NCI-H2171 treated with DMSO at 0.1 percent for 48 hours (cell line): ENCODE measurements around the gene YJEFN3.

Experiments used
- DNase-seq: peaks from one replicate; lab custom pipeline; 2025; lab: John Stamatoyannopoulos, UW

The YJEFN3 gene

DNA sequence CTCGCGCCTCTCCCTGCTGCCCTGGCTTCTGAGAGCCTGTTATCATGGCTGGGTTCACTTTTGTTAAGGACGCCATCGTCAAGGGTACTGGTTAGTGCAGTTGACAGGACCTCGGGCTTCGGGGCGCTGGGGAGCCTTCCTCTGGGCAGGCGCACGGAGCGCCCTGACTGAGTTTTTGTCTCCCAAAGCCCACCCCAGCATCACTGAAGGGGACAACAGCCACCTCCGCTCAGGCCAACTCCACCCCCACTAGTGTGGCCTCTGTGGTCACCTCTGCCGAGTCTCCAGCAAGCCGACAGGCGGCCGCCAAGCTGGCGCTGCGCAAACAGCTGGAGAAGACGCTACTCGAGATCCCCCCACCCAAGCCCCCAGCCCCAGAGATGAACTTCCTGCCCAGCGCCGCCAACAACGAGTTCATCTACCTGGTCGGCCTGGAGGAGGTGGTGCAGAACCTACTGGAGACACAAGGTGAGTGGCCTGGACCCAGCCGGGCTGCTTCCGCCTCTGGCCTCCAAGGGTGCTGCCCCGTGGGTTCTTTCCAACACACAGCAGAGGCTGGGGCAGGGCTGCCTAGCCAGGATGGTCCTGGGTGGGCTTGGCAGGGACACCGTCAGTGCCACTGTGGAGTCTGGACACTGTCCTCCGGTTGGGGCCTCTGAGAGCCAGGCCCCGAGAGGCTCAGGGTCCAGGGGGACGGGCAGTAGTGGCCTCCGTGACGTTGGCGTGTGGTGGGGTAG is 30.3 kb upstream of the YJEFN3 start:
- DNase-seq: no peak

DNA sequence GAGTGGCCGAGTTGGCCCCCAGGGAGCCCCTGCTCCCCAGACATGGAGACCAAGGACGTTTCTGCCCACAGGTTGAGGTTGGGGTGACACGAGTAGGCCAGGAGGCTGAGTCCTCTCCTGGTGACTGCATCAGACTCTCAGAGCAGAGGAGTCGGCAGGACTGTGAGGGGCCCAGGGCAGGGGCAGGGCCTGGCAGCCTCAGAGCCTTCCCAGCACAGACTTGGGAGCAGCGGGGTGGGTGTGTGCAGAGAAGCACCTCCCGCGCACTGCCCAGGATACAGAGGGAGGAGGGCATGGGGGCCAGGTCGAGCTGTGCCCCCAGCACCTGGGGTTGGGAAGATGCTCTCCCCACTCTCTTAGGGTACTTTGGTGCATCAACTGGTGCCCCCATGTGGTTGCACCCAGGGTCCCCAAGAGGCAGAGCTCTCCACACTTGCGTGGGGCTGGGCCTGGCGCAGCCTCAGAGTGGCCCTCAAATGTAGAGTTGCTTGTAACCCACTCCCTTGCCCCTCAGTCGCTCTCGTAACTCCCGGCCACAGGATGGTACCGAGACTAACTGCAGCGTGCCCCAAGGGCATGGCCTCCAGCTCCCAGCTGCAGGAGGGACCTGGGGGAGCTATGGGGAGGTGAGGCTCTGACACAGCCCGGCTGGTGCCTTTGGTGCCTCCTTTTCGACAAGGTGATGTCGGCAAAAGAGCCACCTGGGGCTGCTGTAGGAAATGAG is 29.3 kb upstream of the YJEFN3 start:
- no peak for DNase-seq

DNA sequence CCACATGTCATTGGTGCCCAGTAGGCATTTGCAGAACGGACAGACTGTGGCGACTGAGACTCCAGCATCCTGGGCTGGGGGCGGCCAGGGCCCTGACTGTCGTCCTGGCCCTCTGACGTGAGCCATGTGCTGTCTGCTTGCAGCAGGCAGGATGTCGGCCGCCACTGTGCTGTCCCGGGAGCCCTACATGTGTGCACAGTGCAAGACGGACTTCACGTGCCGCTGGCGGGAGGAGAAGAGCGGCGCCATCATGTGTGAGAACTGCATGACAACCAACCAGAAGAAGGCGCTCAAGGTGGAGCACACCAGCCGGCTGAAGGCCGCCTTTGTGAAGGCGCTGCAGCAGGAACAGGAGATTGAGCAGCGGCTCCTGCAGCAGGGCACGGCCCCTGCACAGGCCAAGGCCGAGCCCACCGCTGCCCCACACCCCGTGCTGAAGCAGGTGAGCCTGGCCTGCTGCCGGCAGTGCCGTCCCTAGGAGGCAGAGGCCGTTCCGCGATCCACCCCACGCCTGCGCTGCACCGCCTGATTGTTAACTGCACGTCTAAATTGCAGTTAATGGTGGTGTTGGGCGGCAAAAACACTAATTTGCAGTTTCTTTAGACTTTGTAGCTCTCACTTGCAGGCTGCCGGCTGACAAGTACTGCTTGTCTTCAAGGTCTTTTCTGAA is 27.6 kb upstream of the YJEFN3 start:
- no peak for DNase-seq

DNA sequence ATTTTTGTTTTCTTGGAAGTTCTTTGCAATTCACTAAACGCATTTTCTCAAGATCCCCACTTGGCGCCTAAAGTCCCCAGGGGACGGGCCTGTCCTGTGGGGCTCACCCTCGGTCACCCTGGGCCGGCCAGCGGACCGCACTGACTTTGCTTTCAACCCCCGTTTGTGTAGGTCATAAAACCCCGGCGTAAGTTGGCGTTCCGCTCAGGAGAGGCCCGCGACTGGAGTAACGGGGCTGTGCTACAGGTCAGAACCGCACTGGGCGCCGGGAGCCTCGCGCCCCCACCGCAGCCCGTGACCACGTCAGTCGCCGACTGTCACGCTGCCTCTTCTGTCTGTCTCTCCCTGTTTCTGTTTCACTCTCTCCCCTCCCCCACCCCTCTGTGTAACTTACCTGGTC is 26.9 kb upstream of the YJEFN3 start:
- DNase-seq: no peak

DNA sequence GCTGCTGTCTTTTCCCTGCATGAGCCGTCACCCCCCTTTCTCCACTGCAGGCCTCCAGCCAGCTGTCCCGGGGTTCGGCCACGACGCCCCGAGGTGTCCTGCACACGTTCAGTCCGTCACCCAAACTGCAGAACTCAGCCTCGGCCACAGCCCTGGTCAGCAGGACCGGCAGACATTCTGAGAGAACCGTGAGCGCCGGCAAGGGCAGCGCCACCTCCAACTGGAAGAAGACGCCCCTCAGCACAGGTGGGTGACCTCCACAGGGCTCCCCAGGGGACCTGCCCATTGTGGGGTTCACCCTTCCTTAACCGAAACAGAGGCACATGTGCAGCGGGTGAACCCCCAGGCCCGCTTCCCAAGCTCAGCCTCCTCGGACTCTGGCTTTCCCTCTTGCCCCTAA is 26.4 kb upstream of the YJEFN3 start:
- DNase-seq: no peak

DNA sequence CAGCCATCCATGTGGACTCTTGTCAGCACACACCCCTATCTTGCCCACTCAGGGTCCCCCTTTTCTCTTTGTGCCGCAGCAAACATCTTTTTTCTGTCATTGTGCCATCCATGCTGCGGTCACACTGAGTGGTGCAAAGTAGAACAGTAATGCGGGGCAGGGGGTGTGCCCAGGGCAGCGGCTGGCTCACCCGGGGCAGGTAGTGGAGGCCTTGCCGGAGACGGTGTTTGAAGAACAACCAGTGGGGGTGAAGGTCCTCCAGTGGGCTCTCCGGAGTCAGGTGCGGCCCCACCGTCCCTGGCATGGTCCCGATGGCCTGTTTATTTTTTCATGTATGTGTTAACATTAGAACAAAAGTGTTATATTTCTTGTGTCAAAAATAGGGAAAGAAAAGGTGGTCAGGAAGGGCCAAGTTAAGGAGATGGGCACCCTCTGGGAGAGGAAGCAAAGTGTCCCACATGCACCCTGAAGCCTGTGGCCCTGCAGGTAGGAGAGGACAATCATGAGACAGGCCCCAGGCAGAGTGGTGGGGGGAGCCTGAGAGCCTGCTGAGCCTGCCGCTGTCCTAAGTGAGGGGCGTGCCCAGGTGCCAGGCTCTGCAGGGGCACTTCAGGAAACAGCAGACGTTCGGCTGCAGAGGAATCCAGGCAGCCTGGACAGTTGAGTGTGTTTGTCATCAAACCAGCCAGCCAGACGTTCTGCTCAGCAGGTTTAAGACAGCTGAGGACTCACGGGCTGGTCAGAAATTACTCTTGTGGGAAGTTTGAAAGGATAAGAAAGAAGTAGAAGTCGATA is 25.7 kb upstream of the YJEFN3 start:
- DNase-seq: no peak

DNA sequence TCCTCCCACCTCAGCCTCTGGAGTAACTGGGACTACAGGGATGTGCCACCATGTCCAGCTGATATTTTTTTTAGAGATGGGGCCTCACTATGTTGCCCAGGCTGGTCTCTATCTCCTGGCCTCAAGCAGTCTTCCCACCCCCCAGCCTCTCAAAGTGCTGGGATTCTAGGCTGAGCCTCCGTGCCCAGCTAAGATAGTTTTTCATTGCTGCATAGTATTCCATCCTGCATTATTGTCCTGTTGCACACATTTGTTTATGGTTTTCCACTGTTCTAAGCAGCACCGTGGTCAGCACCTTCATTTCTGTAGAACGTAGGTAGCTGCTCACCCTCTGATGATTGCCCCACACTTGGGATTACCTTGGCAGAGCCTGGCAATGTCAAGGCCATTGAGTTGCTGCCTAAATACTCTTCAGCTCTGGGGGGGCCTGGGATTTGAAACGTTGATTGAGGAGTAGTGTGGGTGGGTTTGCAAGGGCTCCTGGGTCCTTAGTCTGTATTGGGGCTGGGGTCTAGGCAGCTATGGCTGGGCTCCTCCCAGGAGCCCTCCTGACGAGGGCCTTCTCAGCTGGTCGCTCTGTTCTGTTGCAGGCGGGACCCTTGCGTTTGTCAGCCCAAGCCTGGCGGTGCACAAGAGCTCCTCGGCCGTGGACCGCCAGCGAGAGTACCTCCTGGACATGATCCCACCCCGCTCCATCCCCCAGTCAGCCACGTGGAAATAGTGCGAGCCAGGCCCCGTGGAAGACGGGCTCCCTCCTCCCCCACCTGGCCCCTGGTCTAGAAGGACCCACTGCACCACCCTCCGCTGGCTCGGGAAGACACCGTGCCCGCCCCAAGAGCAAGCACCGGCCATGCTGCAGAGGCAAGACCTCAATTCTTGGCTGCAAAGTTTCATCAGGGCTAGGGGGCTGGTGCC is 23.7 kb upstream of the YJEFN3 start:
- DNase-seq: no peak

DNA sequence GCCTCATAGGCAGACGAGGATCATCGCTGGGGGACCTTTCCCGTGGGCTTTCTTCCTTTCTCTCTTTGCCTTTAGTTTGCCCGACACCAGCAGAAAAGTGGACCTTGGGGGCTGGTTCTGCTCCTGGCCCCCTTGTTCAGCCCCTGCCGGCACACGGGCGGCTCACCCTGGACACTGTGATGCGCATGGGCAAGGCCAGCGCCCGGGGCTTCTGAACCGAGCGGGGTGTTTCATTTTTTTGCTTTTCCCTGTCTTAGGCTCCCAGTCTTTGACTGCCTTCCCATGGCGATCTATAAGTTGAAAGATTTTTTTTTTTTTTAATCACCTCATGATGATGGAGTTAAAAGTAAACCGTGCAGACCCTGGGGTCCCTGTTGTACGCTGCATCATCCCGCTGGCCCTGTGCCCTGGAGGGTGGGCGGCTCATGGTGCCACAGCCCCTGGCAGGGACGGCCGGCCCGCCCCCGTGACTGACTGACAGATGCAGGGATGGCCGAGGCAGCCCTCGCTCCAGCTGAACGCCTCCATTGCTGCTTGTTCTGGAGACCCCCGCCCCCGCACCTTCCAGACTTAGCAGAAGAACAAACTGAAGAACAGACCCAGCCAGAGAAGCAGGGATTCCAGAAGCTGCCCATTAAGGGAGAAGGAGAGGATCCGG is 22.9 kb upstream of the YJEFN3 start:
- DNase-seq: no peak

DNA sequence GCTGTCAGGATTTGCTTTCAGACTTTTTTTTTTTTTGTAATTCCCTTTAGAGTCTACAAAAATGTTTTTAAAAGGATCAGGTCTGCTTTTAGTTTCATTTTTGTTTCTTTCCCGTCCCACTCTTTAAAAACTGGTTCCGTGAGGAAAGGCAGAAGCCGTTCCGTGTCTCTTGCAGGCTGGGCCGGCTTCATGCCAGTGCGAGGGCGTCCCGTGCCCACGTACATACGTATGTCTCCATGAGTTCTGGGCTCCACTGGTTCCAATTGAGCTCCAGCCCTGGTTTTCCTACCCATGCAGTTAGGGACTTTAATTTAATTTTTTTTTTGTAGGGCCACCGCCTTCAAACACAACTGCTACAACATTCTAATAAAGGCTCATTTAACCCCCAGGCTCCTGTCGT is 22.1 kb upstream of the YJEFN3 start:
- no peak for DNase-seq

DNA sequence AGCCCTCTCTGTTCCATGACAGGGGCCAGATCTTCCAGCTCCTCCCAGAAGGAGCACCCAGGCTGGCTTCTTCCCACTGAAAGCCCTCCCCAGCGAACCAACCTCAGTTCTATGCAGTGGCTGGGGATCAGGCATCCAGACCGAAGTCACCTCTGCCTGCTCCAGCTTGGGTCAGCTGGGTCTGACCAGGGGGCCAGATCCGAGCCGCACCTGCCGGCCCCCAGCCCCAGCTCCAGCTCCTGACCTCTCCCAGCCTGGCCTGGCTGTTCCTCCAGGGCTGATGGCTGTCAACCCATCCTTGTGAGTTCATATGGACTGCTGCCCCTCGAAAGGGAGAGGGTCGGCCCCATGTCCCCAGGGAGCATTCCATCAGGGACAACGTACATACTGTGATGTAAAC is 21.4 kb upstream of the YJEFN3 start:
- DNase-seq: no peak

DNA sequence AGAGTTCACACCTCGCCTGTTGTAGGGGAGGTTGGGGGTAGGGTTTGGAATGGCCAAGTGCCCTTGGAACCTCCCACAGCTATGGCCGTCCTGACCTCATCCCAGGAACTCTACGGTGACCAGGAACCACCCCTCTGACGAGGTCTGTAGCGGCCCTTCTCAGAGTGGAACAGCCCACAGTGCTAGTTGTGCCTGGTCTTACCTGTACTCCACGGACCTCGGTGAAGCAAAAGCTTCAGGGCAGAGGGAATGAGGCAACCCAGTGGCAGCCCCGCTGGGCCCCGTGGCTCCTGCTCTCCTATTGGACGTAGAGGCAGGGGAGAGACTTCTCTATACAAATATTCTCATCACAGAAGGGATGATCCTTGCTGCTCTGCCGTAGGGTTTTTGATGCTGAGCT is 20.5 kb upstream of the YJEFN3 start:
- DNase-seq: no peak

DNA sequence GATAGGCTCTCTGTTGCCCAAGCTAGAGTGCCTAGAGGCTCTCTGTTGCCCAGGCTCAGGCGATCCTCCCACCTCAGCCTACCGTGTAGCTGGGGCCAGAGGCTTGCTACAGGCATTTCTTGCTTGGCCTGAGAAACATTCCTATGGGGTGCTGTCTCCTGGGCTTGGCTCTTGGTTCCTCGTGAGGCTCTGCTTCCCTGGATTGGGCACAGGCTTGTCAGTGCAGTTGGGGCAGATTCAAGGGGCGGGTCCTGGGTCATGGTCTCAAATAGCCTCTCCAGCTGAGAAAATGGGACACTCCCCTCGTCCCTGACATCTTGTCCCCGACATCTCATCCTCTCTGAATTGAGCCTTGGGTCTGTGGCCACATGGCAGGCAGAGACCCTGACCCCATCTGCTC is 18.3 kb upstream of the YJEFN3 start:
- peak; percentile 8 for DNase-seq

DNA sequence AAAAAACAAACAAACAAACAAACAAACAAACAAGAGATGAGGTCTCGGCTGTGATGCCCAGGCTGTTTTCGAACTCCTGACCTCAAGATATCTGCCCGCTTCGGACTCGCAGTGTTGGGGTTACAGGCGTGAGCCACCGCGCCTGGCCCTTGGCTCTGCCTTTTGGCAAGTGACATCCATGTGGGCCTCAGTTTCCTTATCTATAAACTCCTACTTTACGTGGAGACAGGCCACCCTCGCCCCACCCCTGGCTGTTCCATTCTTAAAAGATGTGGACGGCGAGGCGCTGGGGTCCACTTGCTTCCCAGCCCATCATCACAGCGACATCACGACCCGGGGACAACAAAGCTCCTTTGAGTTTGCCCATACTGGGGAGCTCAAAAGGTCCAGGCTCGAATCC is 15.0 kb upstream of the YJEFN3 start:
- no peak for DNase-seq

DNA sequence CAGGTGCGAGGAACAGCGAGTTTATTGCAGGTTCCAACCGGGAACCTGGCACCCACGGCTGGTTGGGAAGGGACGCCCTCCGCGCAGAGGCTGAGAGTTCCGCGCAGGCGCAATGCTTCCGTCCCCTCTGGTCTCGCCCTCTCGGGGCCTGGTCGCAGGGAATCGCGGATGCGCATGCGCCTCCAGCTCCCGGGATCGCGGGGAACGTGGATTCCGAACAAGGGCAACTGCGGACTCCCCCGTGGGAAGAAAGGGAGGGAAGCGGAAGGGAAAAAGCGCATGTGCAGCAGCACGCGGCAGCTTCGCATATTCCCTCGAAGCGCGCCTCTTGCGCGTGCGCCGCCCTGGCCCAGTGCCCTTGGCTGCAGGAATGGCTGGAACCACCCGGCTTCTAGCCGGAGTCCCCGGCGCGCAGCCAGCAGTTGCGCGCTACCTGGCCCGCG is 14.5 kb upstream of the YJEFN3 start:
- DNase-seq: no peak

DNA sequence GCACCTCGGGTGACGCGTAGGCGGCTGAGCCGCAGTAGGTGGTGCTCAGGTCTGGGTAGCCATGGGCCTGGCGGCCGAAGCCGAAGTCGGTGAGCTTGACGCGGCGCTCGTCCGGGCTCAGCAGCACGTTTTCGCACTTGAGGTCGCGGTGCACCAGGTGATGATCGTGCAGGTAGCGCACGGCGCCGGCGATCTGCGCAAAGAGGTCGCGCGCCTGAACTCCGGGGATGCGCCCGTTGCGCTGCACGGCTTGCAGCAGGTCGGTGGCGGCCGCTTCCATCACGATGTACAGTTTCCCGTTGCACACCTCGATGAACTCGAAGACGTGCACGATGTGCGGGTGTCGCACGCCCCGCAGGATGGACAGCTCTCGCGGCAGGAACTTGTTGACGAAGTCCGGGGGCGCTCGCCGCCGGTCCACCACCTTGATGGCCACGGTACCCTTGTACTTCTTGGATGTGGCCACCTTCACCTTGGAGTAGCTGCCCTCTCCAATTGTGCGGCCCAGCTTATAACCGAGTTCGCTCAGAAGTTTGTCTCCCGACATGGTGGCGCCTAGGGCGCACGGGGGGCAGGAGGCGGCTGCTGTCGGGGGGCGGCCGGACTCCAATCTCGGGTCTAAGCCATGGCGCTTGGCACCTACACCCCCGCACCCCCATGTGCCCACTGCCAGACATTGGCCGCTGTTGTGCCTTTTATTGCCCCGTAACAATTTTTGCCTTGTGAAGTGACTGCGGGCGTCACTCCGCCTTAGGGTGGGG is 13.7 kb upstream of the YJEFN3 start, which contains the start of gene TSSK6:
Gene TSSK6 (minus strand): TSS at position 668 of the 761 bp plus-strand sequence. CDS start 121 bp downstream, at position 547.
- no peak for DNase-seq

DNA sequence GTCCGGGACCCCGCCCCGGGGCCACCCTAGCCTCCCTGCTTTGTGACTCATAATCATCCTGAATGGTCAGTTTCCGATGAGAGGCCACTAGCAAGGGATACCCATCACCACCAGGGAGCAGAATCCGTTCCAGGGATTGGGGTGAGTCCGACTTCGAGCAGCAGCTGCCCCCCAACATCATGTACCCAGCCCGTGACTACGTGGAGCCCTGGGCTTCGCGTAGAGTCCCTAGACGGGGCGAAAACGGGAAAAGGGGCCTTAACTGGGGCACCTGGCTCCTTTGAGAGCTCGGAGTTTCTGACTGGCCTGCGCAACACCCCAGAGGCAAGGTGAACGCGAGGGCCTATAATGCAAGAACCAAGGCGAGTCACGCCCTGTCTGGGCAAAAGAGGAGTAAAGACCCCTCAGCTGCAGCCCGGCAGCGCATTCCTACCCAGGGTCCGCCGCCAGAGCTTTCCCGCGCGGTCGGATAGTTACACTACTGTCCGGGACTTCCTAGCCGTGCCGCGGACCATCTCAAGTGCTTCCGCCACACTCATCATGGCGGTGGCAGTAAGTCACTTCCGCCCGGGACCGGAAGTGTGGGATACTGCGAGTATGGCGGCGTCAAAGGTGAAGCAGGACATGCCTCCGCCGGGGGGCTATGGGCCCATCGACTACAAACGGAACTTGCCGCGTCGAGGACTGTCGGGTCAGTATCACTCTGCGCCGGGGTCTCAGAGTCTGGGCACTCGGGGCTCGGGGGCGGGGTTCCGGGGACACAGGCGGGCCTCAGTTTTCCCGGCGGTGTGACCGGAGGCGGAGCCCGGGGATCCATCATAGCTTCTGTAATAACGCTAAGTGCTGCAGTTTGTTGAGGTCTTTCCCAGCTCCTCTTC is 12.8 kb upstream of the YJEFN3 start, which contains the start of gene NDUFA13:
Gene NDUFA13 (plus strand): TSS at position 584 of the 878 bp plus-strand sequence. CDS start 14 bp downstream, at position 598.
- DNase-seq: peak; percentile 85

DNA sequence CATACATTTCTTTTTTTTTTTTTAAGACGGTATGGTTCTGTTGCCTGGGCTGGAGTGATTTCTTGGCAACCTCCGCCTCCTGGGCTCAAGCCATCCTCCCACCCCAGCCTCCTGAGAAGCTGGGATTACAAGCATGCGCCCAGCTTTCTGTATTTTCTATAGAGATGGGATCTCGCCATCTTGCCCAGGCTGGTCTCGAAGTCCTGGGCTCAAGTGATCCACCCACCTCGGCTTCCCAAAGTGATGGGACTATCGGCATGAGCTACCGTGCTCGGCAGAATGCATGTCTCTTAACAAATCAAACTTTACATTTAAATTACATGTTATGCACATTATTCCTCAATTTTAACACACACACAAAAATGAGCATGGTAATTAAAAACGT is 11.5 kb upstream of the YJEFN3 start:
- DNase-seq: no peak

DNA sequence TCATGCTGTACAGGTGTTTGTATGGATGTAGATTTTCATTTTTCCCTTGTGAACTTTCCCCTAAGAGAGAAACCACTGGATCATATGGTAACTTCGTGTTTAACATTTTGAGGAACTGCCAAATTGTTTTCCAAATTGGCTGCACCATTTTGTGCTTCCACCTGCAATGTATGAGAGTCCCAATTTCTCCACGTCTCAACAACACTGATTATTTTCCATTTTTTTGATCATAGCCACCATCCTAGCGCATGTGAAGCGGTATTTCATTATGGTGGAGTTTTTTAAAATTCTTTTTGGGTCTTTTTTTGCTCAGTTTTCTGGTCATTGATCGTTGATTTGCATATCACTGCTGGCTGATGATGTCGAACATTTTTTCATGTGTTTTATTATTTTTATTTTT is 7.7 kb upstream of the YJEFN3 start:
- no peak for DNase-seq

DNA sequence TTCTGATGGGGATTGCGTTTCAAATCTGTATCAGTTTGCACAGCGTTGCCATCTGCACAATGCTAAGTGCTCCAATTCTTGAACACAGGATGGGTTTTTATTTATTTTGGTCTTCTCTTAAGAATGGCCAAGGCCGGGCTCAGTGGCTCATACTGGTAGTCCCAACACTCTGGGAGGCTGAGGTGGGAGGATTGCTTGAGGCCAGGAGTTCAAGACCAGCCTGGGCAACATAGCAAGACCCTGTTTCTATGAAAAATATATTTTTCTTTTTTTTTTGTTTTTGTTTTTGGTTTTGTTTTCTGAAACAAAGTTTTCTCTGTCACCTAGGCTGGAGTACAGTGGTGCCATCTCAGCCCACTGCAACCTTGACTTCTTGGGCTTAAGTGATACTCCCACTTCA is 5.5 kb upstream of the YJEFN3 start:
- DNase-seq: no peak
